ENCODE results near the gene AKAP8.

DNA sequence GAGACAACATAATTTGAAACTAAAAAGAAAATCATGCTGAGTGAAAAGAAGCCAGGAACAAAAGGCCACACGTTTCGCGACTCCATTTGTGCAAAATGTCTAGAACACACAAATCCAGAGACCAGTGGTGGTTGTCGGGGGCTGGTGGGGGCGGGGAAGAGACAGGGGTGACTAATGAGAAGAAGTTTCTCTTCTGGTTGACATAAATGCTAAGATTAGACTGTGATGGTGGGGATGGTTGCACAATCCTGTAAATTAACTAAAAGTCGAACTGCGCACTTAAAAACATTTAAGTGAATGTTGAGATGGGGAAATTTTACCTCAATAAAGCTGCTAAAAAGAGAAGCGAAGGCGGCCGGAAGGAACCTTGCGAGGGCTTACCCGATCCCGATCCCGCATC lies 7.1 kb downstream of the AKAP8 start:
- TF ChIP-seq, protein P1, sequence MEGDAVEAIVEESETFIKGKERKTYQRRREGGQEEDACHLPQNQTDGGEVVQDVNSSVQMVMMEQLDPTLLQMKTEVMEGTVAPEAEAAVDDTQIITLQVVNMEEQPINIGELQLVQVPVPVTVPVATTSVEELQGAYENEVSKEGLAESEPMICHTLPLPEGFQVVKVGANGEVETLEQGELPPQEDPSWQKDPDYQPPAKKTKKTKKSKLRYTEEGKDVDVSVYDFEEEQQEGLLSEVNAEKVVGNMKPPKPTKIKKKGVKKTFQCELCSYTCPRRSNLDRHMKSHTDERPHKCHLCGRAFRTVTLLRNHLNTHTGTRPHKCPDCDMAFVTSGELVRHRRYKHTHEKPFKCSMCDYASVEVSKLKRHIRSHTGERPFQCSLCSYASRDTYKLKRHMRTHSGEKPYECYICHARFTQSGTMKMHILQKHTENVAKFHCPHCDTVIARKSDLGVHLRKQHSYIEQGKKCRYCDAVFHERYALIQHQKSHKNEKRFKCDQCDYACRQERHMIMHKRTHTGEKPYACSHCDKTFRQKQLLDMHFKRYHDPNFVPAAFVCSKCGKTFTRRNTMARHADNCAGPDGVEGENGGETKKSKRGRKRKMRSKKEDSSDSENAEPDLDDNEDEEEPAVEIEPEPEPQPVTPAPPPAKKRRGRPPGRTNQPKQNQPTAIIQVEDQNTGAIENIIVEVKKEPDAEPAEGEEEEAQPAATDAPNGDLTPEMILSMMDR (IDR thresholded peaks at IDR 0.05) = no peak
- TF ChIP-seq POLR2A (IDR thresholded peaks at IDR 0.05) = no peak
